Neutrophil (primary cell): ENCODE data around the gene STARD7.
A peak's percentile ranks its signal among the peaks of the same experiment; 100 is the strongest.

Experiments
- H3K27ac ChIP-seq: fragments of 200-600 bp; sonication (generic); 2 replicates; pipeline ENCODE4 v1.5.1; 2016; ENCODE audit warnings: mild to moderate bottlenecking, moderate library complexity
- H3K27me3 ChIP-seq: fragments of 200-600 bp; sonication (generic); 2 replicates; pipeline ENCODE4 v1.6.0; 2016; ENCODE audit warnings: mild to moderate bottlenecking
- H3K36me3 ChIP-seq: fragments of 200-600 bp; sonication (generic); 2 replicates; pipeline ENCODE4 v1.5.1; 2017
- H3K4me1 ChIP-seq, 2 experiments: fragments of 200-600 bp in 1 of 2; sonication (generic) in 1 of 2; 1 replicate in 1 of 2; 2 replicates in 1 of 2; pipeline versions ENCODE4 v1.5.1 to v1.6.1; 2013 to 2016; ENCODE audit warnings: low read depth in 1 of 2, low read length in 1 of 2, mild to moderate bottlenecking in 1 of 2, moderate library complexity in 1 of 2; ENCODE audit not compliant: control insufficient read depth in 1 of 2, insufficient read depth in 1 of 2
- H3K4me3 ChIP-seq, 2 experiments: fragments of 200-600 bp in 1 of 2; sonication (generic) in 1 of 2; 1 replicate in 1 of 2; 2 replicates in 1 of 2; pipeline ENCODE4 v1.5.1; 2013 to 2016; ENCODE audit warnings: low read depth in 1 of 2, low read length in 1 of 2, mild to moderate bottlenecking in 1 of 2, moderate library complexity in 1 of 2
- H3K9me3 ChIP-seq: fragments of 200-600 bp; sonication (generic); 2 replicates; pipeline ENCODE4 v1.5.1; 2016
- CTCF ChIP-seq: fragments of 200-600 bp; sonication (generic); IDR thresholded peaks from 2 replicates; pipeline ENCODE4 v1.5.1; 2016; ENCODE audit warnings: antibody characterized with exemption

STARD7 gene

GRCh38 chr2:96240341-96241038 lies 31.9 kb upstream of the STARD7 start:
- H3K4me3 ChIP-seq = no peak overlapping the region

GRCh38 chr2:96239745-96240264 lies 31.2 kb upstream of the STARD7 start:
- Histone ChIP-seq H3K27me3 (no peaks in the 10 kb centered on the region), H3K36me3 (no peaks in the 10 kb centered on the region), H3K4me1 (peaks cover 57 to 63% of the 10 kb centered on the region in 2 experiments), H3K27ac (peak overlapping the region; percentile 99), H3K4me3 (no peak overlapping the region), H3K9me3 (no peaks in the 10 kb centered on the region)
- TF ChIP-seq CTCF = no peak

More at GRCh38 chr2:96240341-96241038, 31.9 kb upstream of the STARD7 start:
- TF ChIP-seq CTCF = no peak
- H3K27me3 ChIP-seq = no peaks in the 10 kb centered on the region
- no peaks in the 10 kb centered on the region for H3K9me3 ChIP-seq
- H3K4me1 ChIP-seq = peaks cover 59 to 67% of the 10 kb centered on the region in 2 experiments
- peak overlapping the region; percentile 99 for H3K27ac ChIP-seq
- H3K36me3 ChIP-seq = no peaks in the 10 kb centered on the region

- Histone ChIP-seq H3K9me3 (no peaks in the 10 kb centered on the region), H3K4me1 (peaks cover 57 to 63% of the 10 kb centered on the region in 2 experiments), H3K27me3 (no peaks in the 10 kb centered on the region), H3K27ac (peak overlapping the region; percentile 99), H3K36me3 (no peaks in the 10 kb centered on the region), H3K4me3 (no peak overlapping the region)
- TF ChIP-seq CTCF = no peak
These were observed 30.5 kb upstream of the STARD7 start for GRCh38 chr2:96239091-96239490.

- Histone ChIP-seq H3K4me1 (peaks cover 57 to 63% of the 10 kb centered on the region in 2 experiments), H3K4me3 (no peak overlapping the region), H3K27ac (no peak overlapping the region), H3K27me3 (no peaks in the 10 kb centered on the region), H3K36me3 (no peaks in the 10 kb centered on the region), H3K9me3 (no peaks in the 10 kb centered on the region)
- TF ChIP-seq CTCF = no peak
These were observed 29.6 kb upstream of the STARD7 start for GRCh38 chr2:96238266-96238665.

- H3K4me1 ChIP-seq = peaks cover 49 to 55% of the 10 kb centered on the region in 2 experiments
- no peaks in the 10 kb centered on the region for H3K9me3 ChIP-seq
- no peak for TF ChIP-seq CTCF
- H3K36me3 ChIP-seq = no peaks in the 10 kb centered on the region
- no peak overlapping the region for H3K27ac ChIP-seq
- no peak overlapping the region for H3K4me3 ChIP-seq
- H3K27me3 ChIP-seq = no peaks in the 10 kb centered on the region
These were observed 28.3 kb upstream of the STARD7 start for GRCh38 chr2:96236882-96237281.
